HEK293 (cell line): ENCODE results near the gene CA11.

ENCODE experiments used
- GLI4 ChIP-seq: fragments of 450-650 bp; formaldehyde crosslinking; IDR thresholded peaks from 2 replicates; pipeline ENCODE4 v1.5.1; 2016; ENCODE audit warnings: missing biosample characterization, missing genetic modification characterization
- HIC1 ChIP-seq: fragments of 450-650 bp; formaldehyde crosslinking; IDR thresholded peaks from 2 replicates; pipeline ENCODE4 v1.5.1; 2016; ENCODE audit warnings: missing biosample characterization, missing genetic modification characterization
- KLF1 ChIP-seq: fragments of 450-650 bp; formaldehyde crosslinking; IDR thresholded peaks from 2 replicates; pipeline ENCODE4 v1.5.1; 2016; ENCODE audit warnings: missing biosample characterization, missing genetic modification characterization
- MYNN ChIP-seq: fragments of 450-650 bp; formaldehyde crosslinking; IDR thresholded peaks from 2 replicates; pipeline ENCODE4 v1.5.1; 2016; ENCODE audit warnings: missing biosample characterization, missing genetic modification characterization, borderline replicate concordance
- OVOL3 ChIP-seq: fragments of 450-650 bp; formaldehyde crosslinking; IDR thresholded peaks from 2 replicates; pipeline ENCODE4 v1.5.1; 2016; ENCODE audit warnings: missing biosample characterization, missing genetic modification characterization
- PBX3 ChIP-seq: sonication (generic); formaldehyde crosslinking; IDR thresholded peaks from 2 replicates; pipeline ENCODE4 v1.8.1; 2022; ENCODE audit warnings: mild to moderate bottlenecking, moderate library complexity, missing genetic modification reagents
- RBAK ChIP-seq: fragments of 450-650 bp; formaldehyde crosslinking; IDR thresholded peaks from 2 replicates; pipeline ENCODE4 v1.5.1; 2016; ENCODE audit warnings: missing biosample characterization, missing genetic modification characterization
- SCRT2 ChIP-seq: fragments of 450-650 bp; formaldehyde crosslinking; IDR thresholded peaks from 2 replicates; pipeline ENCODE4 v1.5.1; 2016; ENCODE audit warnings: missing biosample characterization, missing genetic modification characterization
- SP2 ChIP-seq: fragments of 450-650 bp; formaldehyde crosslinking; IDR thresholded peaks from 2 replicates; pipeline ENCODE4 v1.5.1; 2016; ENCODE audit warnings: missing biosample characterization, missing genetic modification characterization
- WT1 ChIP-seq: fragments of 450-650 bp; formaldehyde crosslinking; IDR thresholded peaks from 2 replicates; pipeline ENCODE4 v1.5.1; 2016; ENCODE audit warnings: missing biosample characterization, missing genetic modification characterization
- YY2 ChIP-seq: fragments of 450-650 bp; formaldehyde crosslinking; IDR thresholded peaks from 2 replicates; pipeline ENCODE4 v1.5.1; 2016; ENCODE audit warnings: missing biosample characterization, missing genetic modification characterization
- ZBTB1 ChIP-seq: fragments of 450-650 bp; formaldehyde crosslinking; IDR thresholded peaks from 2 replicates; pipeline ENCODE4 v1.5.1; 2016; ENCODE audit warnings: missing biosample characterization, missing genetic modification characterization
- ZBTB11 ChIP-seq: fragments of 450-650 bp; formaldehyde crosslinking; conservative IDR thresholded peaks from 2 replicates; pipeline ENCODE4 v1.5.1; 2016; ENCODE audit warnings: low read depth, missing biosample characterization, missing genetic modification characterization
- ZFHX2 ChIP-seq: fragments of 450-650 bp; formaldehyde crosslinking; conservative IDR thresholded peaks from 2 replicates; pipeline ENCODE4 v1.5.1; 2016; ENCODE audit warnings: missing biosample characterization, missing genetic modification characterization
- ZIC2 ChIP-seq: fragments of 450-650 bp; formaldehyde crosslinking; IDR thresholded peaks from 2 replicates; pipeline ENCODE4 v1.5.1; 2016; ENCODE audit warnings: missing biosample characterization, missing genetic modification characterization
- ZNF155 ChIP-seq: fragments of 450-650 bp; formaldehyde crosslinking; IDR thresholded peaks from 2 replicates; pipeline ENCODE4 v1.5.1; 2016; ENCODE audit warnings: missing biosample characterization, missing genetic modification characterization
- ZNF16 ChIP-seq: fragments of 450-650 bp; formaldehyde crosslinking; IDR thresholded peaks from 2 replicates; pipeline ENCODE4 v1.5.1; 2016; ENCODE audit warnings: low read depth, missing biosample characterization, missing genetic modification characterization
- ZNF169 ChIP-seq: fragments of 450-650 bp; formaldehyde crosslinking; IDR thresholded peaks from 2 replicates; pipeline ENCODE4 v1.5.1; 2016; ENCODE audit warnings: missing biosample characterization, missing genetic modification characterization
- ZNF19 ChIP-seq: fragments of 450-650 bp; formaldehyde crosslinking; IDR thresholded peaks from 2 replicates; pipeline ENCODE4; 2016; ENCODE audit warnings: missing biosample characterization, missing genetic modification characterization, low read depth
- ZNF2 ChIP-seq: fragments of 450-650 bp; formaldehyde crosslinking; IDR thresholded peaks from 2 replicates; pipeline ENCODE4 v1.5.1; 2016; ENCODE audit warnings: missing biosample characterization, missing genetic modification characterization
- ZNF324 ChIP-seq: fragments of 450-650 bp; formaldehyde crosslinking; IDR thresholded peaks from 2 replicates; pipeline ENCODE4 v1.5.1; 2016; ENCODE audit warnings: missing biosample characterization, missing genetic modification characterization
- ZNF449 ChIP-seq: fragments of 450-650 bp; formaldehyde crosslinking; IDR thresholded peaks from 2 replicates; pipeline ENCODE4 v1.5.1; 2017; ENCODE audit warnings: missing biosample characterization, mild to moderate bottlenecking, missing genetic modification characterization, moderate library complexity
- ZNF473 ChIP-seq: fragments of 450-650 bp; formaldehyde crosslinking; IDR thresholded peaks from 2 replicates; pipeline ENCODE4 v1.5.1; 2017; ENCODE audit warnings: missing biosample characterization, missing genetic modification characterization
- ZNF501 ChIP-seq: fragments of 450-650 bp; formaldehyde crosslinking; IDR thresholded peaks from 2 replicates; pipeline ENCODE4 v1.5.1; 2016; ENCODE audit warnings: missing biosample characterization, missing genetic modification characterization
- ZNF530 ChIP-seq: fragments of 450-650 bp; formaldehyde crosslinking; IDR thresholded peaks from 2 replicates; pipeline ENCODE4 v1.5.1; 2016; ENCODE audit warnings: low read depth, missing biosample characterization, missing genetic modification characterization
- ZNF555 ChIP-seq: fragments of 450-650 bp; formaldehyde crosslinking; conservative IDR thresholded peaks from 2 replicates; pipeline ENCODE4 v1.5.1; 2017; ENCODE audit warnings: missing biosample characterization, mild to moderate bottlenecking, missing genetic modification characterization, inconsistent platforms
- ZNF561 ChIP-seq: fragments of 450-650 bp; IDR thresholded peaks from 2 replicates; pipeline ENCODE4 v1.5.1; 2018; ENCODE audit warnings: missing biosample characterization, missing genetic modification characterization, borderline replicate concordance
- ZNF621 ChIP-seq: fragments of 450-650 bp; formaldehyde crosslinking; IDR thresholded peaks from 2 replicates; pipeline ENCODE4 v1.5.1; 2017; ENCODE audit warnings: missing biosample characterization, missing genetic modification characterization
- ZNF623 ChIP-seq: fragments of 450-650 bp; formaldehyde crosslinking; IDR thresholded peaks from 2 replicates; pipeline ENCODE4 v1.5.1; 2016; ENCODE audit warnings: missing biosample characterization, missing genetic modification characterization
- ZNF701 ChIP-seq: fragments of 450-650 bp; formaldehyde crosslinking; IDR thresholded peaks from 2 replicates; pipeline ENCODE4 v1.5.1; 2016; ENCODE audit warnings: missing biosample characterization, missing genetic modification characterization
- ZNF707 ChIP-seq: fragments of 450-650 bp; formaldehyde crosslinking; IDR thresholded peaks from 2 replicates; pipeline ENCODE4 v1.5.1; 2016; ENCODE audit warnings: missing biosample characterization, missing genetic modification characterization
- ZNF785 ChIP-seq: fragments of 450-650 bp; formaldehyde crosslinking; IDR thresholded peaks from 2 replicates; pipeline ENCODE4 v1.5.1; 2016; ENCODE audit warnings: missing biosample characterization, missing genetic modification characterization
- ZSCAN30 ChIP-seq: fragments of 450-650 bp; IDR thresholded peaks from 2 replicates; pipeline ENCODE4 v1.5.1; 2018; ENCODE audit warnings: missing biosample characterization, mild to moderate bottlenecking, missing genetic modification characterization, moderate library complexity
- ZXDB ChIP-seq: fragments of 450-650 bp; formaldehyde crosslinking; IDR thresholded peaks from 2 replicates; pipeline ENCODE4 v1.5.1; 2016; ENCODE audit warnings: missing biosample characterization, missing genetic modification characterization

Gene CA11

GRCh38 chr19:48588670-48589401 lies 57.2 kb downstream of the CA11 start (continued):
- no peak for TF ChIP-seq OVOL3 (tag by site-specific recombination)
- peak; percentile 88 for TF ChIP-seq ZXDB
- no peak for TF ChIP-seq ZNF530 (tag by site-specific recombination)
- no peak for TF ChIP-seq ZNF621 (tag by site-specific recombination)
- TF ChIP-seq ZIC2 (tag by site-specific recombination) = peak; percentile 74
- 0 out of 2 replicates have a peak, but pooled peaks have one; percentile 16 for TF ChIP-seq ZSCAN30 (tag by site-specific recombination)
- no peak for TF ChIP-seq ZNF701
- peak; percentile 93 for TF ChIP-seq ZNF2
- TF ChIP-seq RBAK (tag by site-specific recombination) = no peak
- TF ChIP-seq ZNF561 = no peak
- peak; percentile 25; the same call in 1 of the 2 replicates for TF ChIP-seq HIC1
- no peak for TF ChIP-seq YY2 (tag by site-specific recombination)
- TF ChIP-seq ZBTB11 (tag by site-specific recombination) = peak; percentile 67
- no peak for TF ChIP-seq MYNN (tag by site-specific recombination)
- peak; percentile 26; the same call in 1 of the 2 replicates for TF ChIP-seq SP2 (tag by site-specific recombination)
- TF ChIP-seq ZBTB1 = 0 out of 2 replicates have a peak, but pooled peaks have one; percentile 39
- no peak for TF ChIP-seq ZNF155
- no peak for TF ChIP-seq ZNF473 (tag by site-specific recombination)
- peak; percentile 28 for TF ChIP-seq SCRT2 (tag by site-specific recombination)
- no peak; the same call in 1 of the 2 replicates for TF ChIP-seq ZNF785
- peak; percentile 100 for TF ChIP-seq ZNF16 (tag by site-specific recombination)
- no peak for TF ChIP-seq ZNF555 (tag by site-specific recombination)
- TF ChIP-seq ZNF501 (tag by site-specific recombination) = peak; percentile 89; the same call in 1 of the 2 replicates
- TF ChIP-seq ZNF449 (tag by site-specific recombination) = no peak
- peak; percentile 100 for TF ChIP-seq ZNF623 (tag by site-specific recombination)
- TF ChIP-seq ZFHX2 (tag by site-specific recombination) = peak; percentile 92
- no peak for TF ChIP-seq ZNF19
- TF ChIP-seq WT1 (tag by site-specific recombination) = peak; percentile 64
- no peak for TF ChIP-seq ZNF169 (tag by site-specific recombination)
- peak; percentile 89 for TF ChIP-seq KLF1 (tag by site-specific recombination)
- TF ChIP-seq PBX3 = no peak
- TF ChIP-seq GLI4 (tag by site-specific recombination) = no peak
- TF ChIP-seq ZNF707 = no peak
- peak; percentile 69; the same call in 1 of the 2 replicates for TF ChIP-seq ZNF324 (tag by site-specific recombination)
